ENCODE data around the gene GPR35.
"Not testable (repeated sequence)": the region's sequence is repeated elsewhere in the genome, so short reads cannot be mapped to it uniquely, and the experiment has no call there.

Gene GPR35

DNA sequence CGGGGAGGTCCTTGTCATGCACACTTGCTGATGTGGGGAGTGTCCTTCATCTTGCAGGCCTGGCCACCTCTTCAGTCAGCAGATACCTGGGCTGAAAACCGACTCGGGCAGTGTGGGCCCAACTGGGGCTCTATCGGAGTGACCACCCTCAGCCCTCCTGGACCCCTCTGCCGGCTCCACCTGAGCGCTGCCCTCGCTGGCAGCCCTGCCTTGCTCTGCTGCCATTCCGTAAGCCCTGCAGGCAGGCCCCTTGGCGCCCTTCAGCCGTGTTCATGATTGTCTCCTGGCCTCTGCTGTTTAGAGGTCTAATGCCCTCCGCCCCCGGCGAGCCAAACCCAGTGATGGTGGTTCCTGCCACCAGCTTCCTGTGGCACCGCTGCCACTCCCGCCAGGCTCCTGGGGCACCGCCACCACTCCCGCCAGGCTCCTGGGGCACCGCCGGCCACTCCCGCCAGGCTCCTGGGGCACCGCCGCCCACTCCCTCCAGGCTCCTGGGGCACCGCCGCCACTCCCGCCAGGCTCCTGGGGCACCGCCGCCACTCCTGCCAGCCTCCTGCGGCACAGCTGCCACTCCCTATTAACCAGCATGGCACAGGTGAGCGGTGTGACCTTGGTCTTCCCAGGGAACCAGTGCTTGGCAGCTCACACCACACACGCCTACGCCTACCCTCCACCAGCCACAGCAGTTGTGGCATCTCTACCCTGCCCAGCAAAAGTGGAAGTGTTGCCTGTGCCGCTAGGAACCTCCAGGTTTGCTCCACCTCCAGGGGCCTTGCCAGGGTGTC lies 22.8 kb upstream of the GPR35 start:
- DNase-seq (ENCODE audit: low read depth in 2 of 2, low spot score in 1 of 2) = no peak

DNA sequence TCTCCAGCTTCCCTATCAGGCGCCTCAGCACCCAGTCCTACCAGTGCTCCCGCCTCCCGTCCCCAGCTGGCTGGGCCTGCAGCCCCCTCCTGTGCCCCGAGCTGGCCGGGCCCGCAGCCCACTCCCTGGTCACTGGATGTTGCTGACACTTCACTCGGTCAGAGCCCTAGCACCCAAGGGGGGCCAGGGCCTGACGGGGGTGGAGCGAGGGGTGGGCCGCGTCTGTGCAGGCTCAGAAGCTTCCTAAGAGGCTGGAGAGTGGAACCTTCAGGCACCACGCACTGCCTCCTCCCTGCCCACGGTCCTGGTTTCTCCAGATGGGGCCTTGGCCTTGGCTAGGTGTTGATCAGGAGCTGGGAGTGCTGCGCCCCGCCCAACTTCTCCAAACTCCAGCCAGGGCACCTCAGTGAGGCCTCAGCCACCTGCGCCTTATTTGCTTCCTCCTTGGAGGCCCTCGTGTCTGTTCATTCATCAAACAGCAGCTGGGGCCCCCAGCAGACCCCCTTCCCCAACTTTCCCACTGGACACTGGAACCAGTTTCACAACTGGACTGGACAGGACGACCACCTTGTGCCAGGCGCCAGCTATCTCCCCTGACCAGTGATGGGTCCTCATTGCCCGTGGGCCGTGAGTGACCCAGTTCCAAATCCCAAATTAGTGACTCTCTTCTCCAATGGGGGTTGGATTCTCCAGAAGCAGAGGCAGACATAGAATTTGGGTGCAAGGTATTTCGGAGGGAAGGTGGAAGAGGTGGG lies 22.0 kb upstream of the GPR35 start:
- no peak for DNase-seq (ENCODE audit: low read depth in 2 of 2, low spot score in 1 of 2)

GRCh38 chr2:240603846-240604245 lies 21.4 kb upstream of the GPR35 start:
- no peak for DNase-seq (ENCODE audit: low read depth in 2 of 2, low spot score in 1 of 2)

DNA sequence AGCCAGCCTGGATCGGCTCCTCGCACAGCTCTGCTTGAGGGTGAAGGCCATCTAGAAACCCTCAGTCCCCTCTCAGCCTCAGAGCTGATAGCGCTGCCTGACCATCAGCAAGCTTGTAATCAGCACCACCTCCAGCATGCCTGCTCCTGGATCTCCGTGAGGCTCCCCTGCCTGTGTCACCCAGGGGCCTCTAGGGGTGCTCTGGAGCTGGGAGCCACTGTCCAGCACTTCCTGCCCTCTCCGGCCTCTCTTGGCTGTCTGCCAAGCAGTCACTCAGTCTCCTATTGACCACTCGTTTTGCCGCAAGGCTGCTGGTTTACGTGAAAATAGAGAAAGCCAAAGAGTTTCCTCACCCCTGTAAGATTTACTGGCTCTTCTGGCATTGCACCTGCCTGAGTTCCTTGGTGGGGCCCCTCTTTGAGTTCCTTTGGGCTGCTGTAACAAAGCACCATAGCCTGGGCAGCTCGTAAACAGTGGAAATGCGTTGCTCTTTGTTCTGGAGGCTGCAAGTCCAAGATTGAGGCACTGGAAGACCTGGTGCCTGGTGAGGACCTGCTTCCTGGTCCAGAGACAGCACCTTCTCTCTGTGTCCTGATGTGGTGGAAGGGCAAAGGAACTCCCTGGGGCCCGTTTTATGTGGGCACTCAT lies 20.9 kb upstream of the GPR35 start:
- DNase-seq (ENCODE audit: low read depth in 2 of 2, low spot score in 1 of 2) = no peak

DNA sequence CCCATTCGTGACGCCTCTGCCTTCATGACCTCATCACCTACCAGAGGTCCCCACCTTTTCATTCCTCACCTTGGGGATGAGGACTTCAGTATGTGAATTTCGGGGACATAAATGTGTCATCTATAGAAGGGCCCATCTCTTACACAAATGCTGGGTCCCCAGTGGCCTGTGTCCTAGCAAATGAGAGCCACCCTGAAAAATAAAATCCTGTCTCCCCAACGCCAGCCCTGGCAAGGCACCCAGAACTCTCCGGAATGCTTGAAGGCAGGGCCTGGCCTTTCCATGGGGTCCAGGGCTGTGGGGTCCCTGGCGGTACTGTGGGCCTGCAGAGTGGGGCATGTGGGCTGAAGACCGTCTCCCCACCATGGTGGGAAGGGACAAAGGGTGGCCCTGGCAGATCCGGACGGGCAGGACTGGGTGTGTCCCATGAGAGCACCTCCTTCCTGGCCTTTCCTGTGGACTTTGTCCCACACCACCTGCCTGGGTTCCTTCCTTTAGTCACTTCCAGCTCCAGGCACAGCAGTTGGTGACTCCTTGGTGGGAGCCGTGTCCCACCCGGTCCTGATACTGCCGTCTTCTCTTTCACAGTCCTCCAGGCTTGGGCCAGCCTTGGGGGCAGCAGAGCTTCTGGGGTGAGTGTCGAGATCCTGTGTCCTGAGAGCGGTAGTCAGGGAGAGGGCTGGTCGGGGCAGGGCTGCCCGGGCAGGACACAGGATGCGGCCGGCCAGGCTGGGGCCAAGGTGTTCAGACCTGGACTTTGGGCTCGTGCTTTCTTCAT lies 20.2 kb upstream of the GPR35 start:
- no peak for DNase-seq (ENCODE audit: low read depth in 2 of 2, low spot score in 1 of 2)

GRCh38 chr2:240605867-240606743 lies 19.2 kb upstream of the GPR35 start:
- no peak for DNase-seq (ENCODE audit: low read depth in 2 of 2, low spot score in 1 of 2)

- no peak for DNase-seq (ENCODE audit: low read depth in 2 of 2, low spot score in 1 of 2)
Measured at GRCh38 chr2:240611601-240612210, 13.6 kb upstream of the GPR35 start.

GRCh38 chr2:240613781-240614180 lies 11.5 kb upstream of the GPR35 start:
- DNase-seq (ENCODE audit: low read depth in 2 of 2, low spot score in 1 of 2) = no peak

- DNase-seq (ENCODE audit: low read depth in 2 of 2, low spot score in 1 of 2) = no peak
Measured at GRCh38 chr2:240614391-240614790, 10.9 kb upstream of the GPR35 start.

DNA sequence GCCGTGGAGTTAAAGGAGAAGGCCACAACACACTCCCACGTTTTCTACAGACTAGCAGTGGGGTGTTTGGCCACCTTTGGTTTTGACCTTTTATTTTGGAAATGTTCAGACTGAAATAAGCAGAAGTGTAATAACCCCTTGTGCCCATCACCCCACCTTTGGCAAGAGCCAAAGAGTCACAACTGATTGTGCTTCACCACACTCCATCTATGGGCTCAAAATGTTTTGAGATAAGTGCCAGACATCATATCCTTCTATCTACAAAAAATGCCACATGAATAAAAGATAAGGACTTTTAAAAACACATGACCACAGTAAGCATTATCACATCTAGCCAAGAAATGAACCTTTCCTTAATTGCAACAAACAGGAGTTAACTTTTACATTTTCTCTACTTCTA lies 9.9 kb upstream of the GPR35 start:
- no peak for DNase-seq (ENCODE audit: low read depth in 2 of 2, low spot score in 1 of 2)

- DNase-seq (ENCODE audit: low read depth in 2 of 2, low spot score in 1 of 2) = no peak
Measured at GRCh38 chr2:240615820-240616547, 9.3 kb upstream of the GPR35 start.

DNA sequence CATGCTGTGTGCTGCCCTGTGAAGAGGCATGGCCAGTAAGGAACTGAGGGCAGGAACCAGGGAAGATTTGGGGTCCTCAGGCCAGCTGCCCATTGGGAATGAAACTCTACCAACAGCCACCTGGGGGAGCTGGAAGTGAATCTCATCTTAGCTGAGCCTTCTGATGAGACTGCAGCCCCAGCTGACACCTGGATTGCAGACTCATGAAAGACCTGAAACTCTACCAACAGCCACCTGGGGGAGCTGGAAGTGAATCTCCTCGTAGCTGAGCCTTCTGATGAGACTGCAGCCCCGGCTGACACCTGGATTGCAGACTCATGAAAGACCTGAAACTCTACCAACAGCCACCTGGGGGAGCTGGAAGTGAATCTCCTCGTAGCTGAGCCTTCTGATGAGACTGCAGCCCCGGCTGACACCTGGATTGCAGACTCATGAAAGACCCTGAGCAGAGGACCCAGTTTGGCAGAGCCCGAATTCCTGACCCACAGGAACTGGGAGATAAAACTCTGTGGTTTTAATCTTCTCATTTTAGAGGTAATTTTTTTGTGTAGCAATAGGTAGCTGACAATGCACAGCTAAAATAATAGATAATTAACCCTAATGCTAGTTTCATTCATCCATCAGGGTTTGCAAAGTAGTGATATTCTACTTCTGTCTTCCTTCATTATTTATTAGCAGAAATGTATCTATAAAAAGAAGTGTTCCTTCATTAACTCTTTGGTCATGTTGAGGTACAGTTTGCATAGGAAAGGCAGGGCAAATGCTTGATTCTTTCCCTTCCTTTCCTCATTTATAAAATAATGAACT lies 8.2 kb upstream of the GPR35 start:
- not testable (repeated sequence) for DNase-seq (ENCODE audit: low read depth in 2 of 2, low spot score in 1 of 2)

DNA sequence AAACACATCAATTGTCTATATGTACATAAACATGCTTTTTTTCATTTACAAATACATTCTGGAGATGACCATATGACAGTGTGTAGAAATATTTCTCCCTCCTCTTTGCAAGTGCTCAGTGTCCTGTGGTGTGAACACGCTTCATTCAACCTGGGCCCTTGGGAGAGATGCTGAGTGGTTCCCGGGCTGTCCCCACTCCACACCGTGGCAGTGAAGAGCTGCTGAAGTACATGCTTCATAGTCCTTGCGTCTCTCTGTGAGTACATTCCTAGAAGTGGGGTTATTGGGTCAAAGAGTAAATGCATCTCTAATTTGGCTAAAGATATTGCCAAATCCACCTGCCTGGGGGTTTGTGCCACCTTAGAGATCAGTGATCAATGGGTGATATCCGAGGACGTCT lies 6.5 kb upstream of the GPR35 start:
- DNase-seq (ENCODE audit: low read depth in 2 of 2, low spot score in 1 of 2) = no peak

DNA sequence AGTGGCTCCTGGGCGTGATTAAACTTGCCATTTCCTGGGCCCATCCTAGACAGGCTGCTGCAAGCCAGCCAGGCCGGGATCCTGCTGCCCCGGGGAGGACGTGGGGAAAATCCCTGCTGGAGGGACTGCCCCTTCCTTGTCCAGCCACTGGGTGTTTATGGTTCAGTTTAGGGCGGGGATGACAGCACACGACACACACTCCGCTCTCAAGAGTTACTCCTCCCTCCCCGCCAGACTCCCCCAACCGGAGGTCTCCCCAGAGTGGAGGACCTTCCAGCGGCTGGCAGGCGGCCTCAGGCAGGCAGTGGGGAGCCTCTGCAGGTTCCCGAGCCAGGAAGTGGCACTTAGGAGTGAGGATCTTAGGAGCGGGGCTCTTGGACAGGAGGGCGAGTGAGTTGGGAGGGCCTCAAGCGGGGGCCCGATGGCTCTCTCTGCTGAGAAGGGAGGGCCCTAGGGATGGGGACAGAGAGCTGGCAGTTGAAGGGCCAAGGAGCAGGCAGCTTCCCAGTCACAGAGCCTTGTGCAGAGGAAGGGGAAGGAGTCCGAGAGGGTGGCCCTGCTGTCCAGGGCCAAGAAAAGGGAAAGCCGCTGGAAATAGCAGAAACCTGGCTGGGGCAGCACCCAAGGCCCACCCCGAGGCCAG lies 5.7 kb upstream of the GPR35 start:
- no peak for DNase-seq (ENCODE audit: low read depth in 2 of 2, low spot score in 1 of 2)

DNA sequence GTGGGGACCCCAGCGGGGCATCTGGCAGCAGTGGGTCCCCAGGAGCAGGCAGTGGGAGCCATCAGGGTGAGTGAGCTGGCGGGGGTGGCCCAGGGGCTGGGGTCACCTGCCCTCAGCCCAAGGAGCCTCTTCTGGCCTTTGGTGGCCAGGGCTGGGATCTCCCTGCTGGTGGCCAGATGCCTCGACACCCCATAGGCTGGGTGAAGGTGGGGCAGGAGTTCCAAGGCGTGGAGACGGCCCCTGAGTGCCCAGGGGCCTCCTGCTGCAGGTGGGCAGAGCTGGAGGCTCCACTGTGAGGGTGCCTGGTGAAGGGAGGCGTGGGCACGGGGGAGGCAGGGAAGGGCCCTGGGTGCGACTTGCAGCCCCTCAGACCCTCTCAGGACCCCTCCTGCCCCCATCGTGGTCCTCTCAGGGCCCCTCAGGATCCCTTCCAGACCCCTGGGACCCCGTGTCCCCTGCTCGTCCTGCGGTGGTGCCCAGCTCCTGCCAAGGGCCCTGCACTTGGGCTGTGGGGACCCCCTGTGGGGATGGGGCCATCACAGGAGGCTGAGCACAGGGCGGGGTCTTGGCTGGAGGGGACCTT lies 5.0 kb upstream of the GPR35 start:
- no peak for DNase-seq (ENCODE audit: low read depth in 2 of 2, low spot score in 1 of 2)

- DNase-seq (ENCODE audit: low read depth in 2 of 2, low spot score in 1 of 2) = no peak
Measured at GRCh38 chr2:240620859-240621258, 4.4 kb upstream of the GPR35 start.

- DNase-seq (ENCODE audit: low read depth in 2 of 2, low spot score in 1 of 2) = no peak
Measured at GRCh38 chr2:240622060-240622411, 3.2 kb upstream of the GPR35 start.
